Right atrium auricular region (tissue), 2 donors: ENCODE results near the gene RNF144A. TPM values are rescaled to one million over a fixed set of nuclear protein-coding genes. Genes with fewer than 3 reads are reported as not detected.
A peak's percentile ranks its signal among the peaks of the same experiment; 100 is the strongest.

Experiments used
- DNase-seq: peaks from one replicate; pipeline ENCODE4 v3.0.0-alpha.2; 2019; ENCODE audit warnings: low spot score
- H3K27ac ChIP-seq, 2 donors: fragments of 200-600 bp; sonication (generic); 1 replicate in 1 of 2; 2 replicates in 1 of 2; pipeline ENCODE4 v1.5.1; 2016 to 2019
- H3K27me3 ChIP-seq, 2 donors: fragments of 200-600 bp; sonication (generic); one replicate each; pipeline versions ENCODE4 v1.5.1 to v1.6.0; 2017 to 2019
- H3K36me3 ChIP-seq: fragments of 200-600 bp; sonication (generic); one replicate; pipeline ENCODE4 v1.5.1; 2016
- H3K4me1 ChIP-seq, 2 donors: fragments of 200-600 bp; sonication (generic); one replicate each; pipeline versions ENCODE4 v1.5.1 to v1.6.0; 2017 to 2019
- H3K4me3 ChIP-seq, 2 donors: fragments of 200-600 bp; sonication (generic); 1 replicate in 1 of 2; 2 replicates in 1 of 2; pipeline ENCODE4 v1.5.1; 2017 to 2019; ENCODE audit warnings: mild to moderate bottlenecking in 1 of 2, moderate library complexity in 1 of 2
- H3K9me3 ChIP-seq, 2 donors: fragments of 200-600 bp; sonication (generic); one replicate each; pipeline ENCODE4 v1.5.1; 2019
- total RNA-seq, 2 donors: library from RNA; depleted of rRNA; stranded (reverse); fragments of >200 nt; gene quantifications; one replicate each; pipeline ENCODE4 v1.1.0, GENCODE V29; 2016
- TF ChIP-seq, protein P1 (sequence below), 2 donors: fragments of 200-600 bp; sonication (generic); IDR thresholded peaks; one replicate each; pipeline ENCODE4 v1.5.1; 2019; ENCODE audit warnings: antibody characterized with exemption in 2 of 2

The RNF144A gene
- total RNA-seq, 2 donors from 2014 or later, result 8.2 to 12.6 TPM

DNA sequence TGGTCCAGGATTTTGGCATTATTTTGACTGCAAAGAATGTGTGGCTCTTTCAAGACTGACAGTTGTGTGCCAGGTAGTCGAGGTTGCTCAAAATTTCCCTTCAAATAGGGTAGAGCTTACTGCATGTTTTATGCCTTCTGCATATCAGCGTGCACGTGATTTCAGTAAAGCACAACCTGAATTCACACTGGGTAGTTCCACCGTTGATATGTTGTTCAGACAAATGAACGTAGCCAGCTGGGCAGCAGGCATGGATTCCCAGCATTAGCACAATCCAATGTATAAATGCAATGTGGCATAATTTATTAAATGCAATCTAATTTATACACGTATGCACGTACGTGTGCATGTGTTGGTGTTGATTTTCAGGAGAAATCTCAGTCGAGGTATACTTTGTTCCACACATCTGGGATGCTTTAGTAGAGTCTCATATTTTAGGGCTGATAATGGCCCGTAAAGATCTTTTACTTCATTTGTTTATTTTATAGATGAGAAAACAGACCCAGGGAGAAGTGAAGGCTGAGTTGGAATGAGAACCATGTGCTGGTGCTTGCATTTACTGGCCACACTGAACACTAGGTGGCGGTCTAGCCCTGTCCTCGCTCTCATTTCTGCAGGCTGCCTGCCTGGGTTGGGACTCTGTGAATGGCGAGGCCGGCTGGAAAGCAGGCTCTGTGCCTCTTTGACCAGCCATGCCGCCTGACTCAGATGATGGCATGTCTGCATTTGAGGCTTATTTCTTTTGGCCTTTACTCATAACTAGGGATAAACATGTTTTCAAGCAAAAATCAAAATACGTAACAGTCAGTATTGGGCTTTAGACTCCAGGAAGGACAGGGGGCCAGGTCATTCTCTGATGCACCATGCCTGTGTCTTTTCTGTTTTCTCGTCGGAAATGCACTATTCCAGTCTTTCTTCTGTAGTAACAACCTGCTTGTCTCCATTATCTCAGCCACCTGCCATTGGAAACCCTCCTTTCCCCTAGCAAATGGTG lies 120.4 kb downstream of the RNF144A start:
- H3K4me3 ChIP-seq, result no peak overlapping the region
- no peaks in the 10 kb centered on the region for H3K27me3 ChIP-seq
- TF ChIP-seq, protein P1, sequence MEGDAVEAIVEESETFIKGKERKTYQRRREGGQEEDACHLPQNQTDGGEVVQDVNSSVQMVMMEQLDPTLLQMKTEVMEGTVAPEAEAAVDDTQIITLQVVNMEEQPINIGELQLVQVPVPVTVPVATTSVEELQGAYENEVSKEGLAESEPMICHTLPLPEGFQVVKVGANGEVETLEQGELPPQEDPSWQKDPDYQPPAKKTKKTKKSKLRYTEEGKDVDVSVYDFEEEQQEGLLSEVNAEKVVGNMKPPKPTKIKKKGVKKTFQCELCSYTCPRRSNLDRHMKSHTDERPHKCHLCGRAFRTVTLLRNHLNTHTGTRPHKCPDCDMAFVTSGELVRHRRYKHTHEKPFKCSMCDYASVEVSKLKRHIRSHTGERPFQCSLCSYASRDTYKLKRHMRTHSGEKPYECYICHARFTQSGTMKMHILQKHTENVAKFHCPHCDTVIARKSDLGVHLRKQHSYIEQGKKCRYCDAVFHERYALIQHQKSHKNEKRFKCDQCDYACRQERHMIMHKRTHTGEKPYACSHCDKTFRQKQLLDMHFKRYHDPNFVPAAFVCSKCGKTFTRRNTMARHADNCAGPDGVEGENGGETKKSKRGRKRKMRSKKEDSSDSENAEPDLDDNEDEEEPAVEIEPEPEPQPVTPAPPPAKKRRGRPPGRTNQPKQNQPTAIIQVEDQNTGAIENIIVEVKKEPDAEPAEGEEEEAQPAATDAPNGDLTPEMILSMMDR (IDR thresholded peaks at IDR 0.05), result peak; percentile 49 to 77
- DNase-seq, result no peak
- H3K4me1 ChIP-seq, result peaks cover 0 to 11% of the 10 kb centered on the region in 2 donors
- peaks cover 5% of the 10 kb centered on the region for H3K36me3 ChIP-seq
- H3K27ac ChIP-seq, result no peak overlapping the region
- no peaks in the 10 kb centered on the region for H3K9me3 ChIP-seq

DNA sequence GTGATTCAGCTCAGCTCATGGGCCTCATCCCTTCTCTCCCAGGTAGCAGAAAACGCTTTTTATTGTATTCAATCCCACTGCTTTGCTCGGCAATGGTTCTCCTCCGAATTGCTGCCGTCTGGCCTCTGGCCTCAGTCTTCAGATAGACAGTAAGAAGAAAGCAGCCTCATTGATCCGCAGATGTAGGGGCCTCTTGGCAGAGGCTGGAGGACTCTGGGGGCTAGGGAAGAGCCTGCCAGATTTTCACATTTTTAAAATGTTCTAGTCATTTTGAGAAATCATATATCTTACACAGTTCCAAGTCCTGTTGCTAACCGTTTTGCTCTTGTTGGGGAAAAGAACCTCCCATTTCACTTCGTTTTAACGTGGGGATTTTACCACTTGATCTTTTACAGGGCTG lies 123.3 kb downstream of the RNF144A start:
- H3K36me3 ChIP-seq, result peaks cover 5% of the 10 kb centered on the region
- H3K4me3 ChIP-seq, result no peak overlapping the region
- TF ChIP-seq, protein P1 (IDR thresholded peaks at IDR 0.05), result no peak
- H3K9me3 ChIP-seq, result no peaks in the 10 kb centered on the region
- no peaks in the 10 kb centered on the region for H3K4me1 ChIP-seq
- no peak for DNase-seq
- H3K27ac ChIP-seq, result no peak overlapping the region
- H3K27me3 ChIP-seq, result no peaks in the 10 kb centered on the region

DNA sequence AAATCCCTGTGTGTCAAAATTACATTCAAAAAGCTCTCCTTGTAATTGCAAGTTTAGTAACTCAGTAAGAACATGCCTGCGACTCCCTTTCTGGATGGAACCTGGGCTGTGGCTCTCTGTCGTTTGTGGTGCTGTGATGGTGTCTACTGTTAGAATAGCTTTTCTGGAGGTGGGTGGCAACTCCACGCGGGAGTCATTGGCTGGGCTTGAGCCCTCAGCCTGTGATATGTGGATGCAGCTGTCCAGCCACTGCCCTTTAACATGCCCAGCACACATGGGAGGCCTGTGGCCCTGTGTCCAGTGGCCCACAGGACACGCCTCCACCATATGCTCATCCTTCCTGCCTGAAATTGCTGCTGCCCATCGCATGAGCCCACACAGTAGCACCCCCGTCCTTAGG lies 124.2 kb downstream of the RNF144A start:
- peaks cover 5% of the 10 kb centered on the region for H3K36me3 ChIP-seq
- H3K27me3 ChIP-seq, result no peaks in the 10 kb centered on the region
- TF ChIP-seq, protein P1 (IDR thresholded peaks at IDR 0.05), result no peak
- no peaks in the 10 kb centered on the region for H3K4me1 ChIP-seq
- no peak for DNase-seq
- H3K4me3 ChIP-seq, result no peak overlapping the region
- H3K9me3 ChIP-seq, result no peaks in the 10 kb centered on the region
- no peak overlapping the region for H3K27ac ChIP-seq

GRCh38 chr2:7043690-7044089 lies 126.5 kb downstream of the RNF144A start:
- peaks cover 5% of the 10 kb centered on the region for H3K36me3 ChIP-seq
- TF ChIP-seq, protein P1 (IDR thresholded peaks at IDR 0.05), result no peak
- H3K27me3 ChIP-seq, result no peaks in the 10 kb centered on the region
- H3K9me3 ChIP-seq, result no peaks in the 10 kb centered on the region
- H3K4me3 ChIP-seq, result no peak overlapping the region
- no peak for DNase-seq
- no peaks in the 10 kb centered on the region for H3K4me1 ChIP-seq
- H3K27ac ChIP-seq, result no peak overlapping the region

- no peak overlapping the region for H3K27ac ChIP-seq
- peaks cover 4% of the 10 kb centered on the region for H3K36me3 ChIP-seq
- TF ChIP-seq, protein P1 (IDR thresholded peaks at IDR 0.05), result peak; percentile 93 to 96
- H3K9me3 ChIP-seq, result no peaks in the 10 kb centered on the region
- DNase-seq, result peak; percentile 83
- no peak overlapping the region for H3K4me3 ChIP-seq
- H3K27me3 ChIP-seq, result no peaks in the 10 kb centered on the region
- no peaks in the 10 kb centered on the region for H3K4me1 ChIP-seq
These were observed 127.3 kb downstream of the RNF144A start for GRCh38 chr2:7044253-7045250.
